Central memory CD8-positive, alpha-beta T cell (primary cell): ENCODE measurements around the gene GABRR2.
"Not testable (repeated sequence)": the region's sequence is repeated elsewhere in the genome, so short reads cannot be mapped to it uniquely, and the experiment has no call there.

Experiments used
- ATAC-seq: fragments of 150-1000 bp; cut with Tn5 transposase; replicated peaks from 2 replicates; pipeline ENCODE4 v1.10.0; 2022; ENCODE audit warnings: mild to moderate bottlenecking, moderate FRiP score, moderate number of reproducible peaks; ENCODE audit not compliant: poor library complexity, severe bottlenecking; ENCODE audit errors: extremely low read depth
- DNase-seq, 2 donors: peaks; one replicate each; pipeline ENCODE4 v3.0.0; 2021; ENCODE audit warnings: low spot score in 2 of 2
- H3K27ac Mint-ChIP-seq: one replicate; pipeline ENCODE4 v1.8.0; 2022; ENCODE audit warnings: low read depth, mild to moderate bottlenecking, moderate library complexity, mixed read lengths
- H3K27me3 Mint-ChIP-seq: one replicate; pipeline ENCODE4 v1.8.0; 2022; ENCODE audit warnings: mixed read lengths
- H3K36me3 Mint-ChIP-seq: one replicate; pipeline ENCODE4 v1.8.0; 2022; ENCODE audit warnings: mild to moderate bottlenecking, moderate library complexity, mixed read lengths; ENCODE audit not compliant: insufficient read depth
- H3K4me1 Mint-ChIP-seq: one replicate; pipeline ENCODE4 v1.8.0; 2022; ENCODE audit warnings: mixed read lengths
- H3K4me3 Mint-ChIP-seq: one replicate; pipeline ENCODE4 v1.8.0; 2022; ENCODE audit warnings: mild to moderate bottlenecking, moderate library complexity, mixed read lengths
- H3K9me3 Mint-ChIP-seq: one replicate; pipeline ENCODE4 v1.8.0; 2022; ENCODE audit warnings: mixed read lengths

GABRR2 gene

GRCh38 chr6:89242574-89243330, 72.3 kb downstream of the GABRR2 start:
- no peak for DNase-seq
- ATAC-seq, result no peak
- no peak overlapping the region for H3K27ac Mint-ChIP-seq
- peaks cover 32% of the 10 kb centered on the region for H3K27me3 Mint-ChIP-seq
- H3K9me3 Mint-ChIP-seq, result no peaks in the 10 kb centered on the region
- no peaks in the 10 kb centered on the region for H3K36me3 Mint-ChIP-seq
- H3K4me3 Mint-ChIP-seq, result no peak overlapping the region
- H3K4me1 Mint-ChIP-seq, result peaks cover 20% of the 10 kb centered on the region

- Mint-ChIP-seq H3K9me3 (no peaks in the 10 kb centered on the region), H3K27me3 (peaks cover 35% of the 10 kb centered on the region), H3K4me1 (peaks cover 20% of the 10 kb centered on the region), H3K27ac (no peak overlapping the region), H3K4me3 (no peak overlapping the region), H3K36me3 (no peaks in the 10 kb centered on the region)
- DNase-seq (no peak), ATAC-seq (peak; percentile 76)
Measured at GRCh38 chr6:89239338-89239737, 75.8 kb downstream of the GABRR2 start.

- H3K4me1 Mint-ChIP-seq, result peaks cover 20% of the 10 kb centered on the region
- ATAC-seq (no peak), DNase-seq (no peak)
- H3K36me3 Mint-ChIP-seq, result no peaks in the 10 kb centered on the region
- H3K27me3 Mint-ChIP-seq, result peaks cover 55% of the 10 kb centered on the region
- no peak overlapping the region for H3K27ac Mint-ChIP-seq
- H3K9me3 Mint-ChIP-seq, result no peaks in the 10 kb centered on the region
- no peak overlapping the region for H3K4me3 Mint-ChIP-seq
Measured at GRCh38 chr6:89237158-89237557, 77.9 kb downstream of the GABRR2 start.

DNA sequence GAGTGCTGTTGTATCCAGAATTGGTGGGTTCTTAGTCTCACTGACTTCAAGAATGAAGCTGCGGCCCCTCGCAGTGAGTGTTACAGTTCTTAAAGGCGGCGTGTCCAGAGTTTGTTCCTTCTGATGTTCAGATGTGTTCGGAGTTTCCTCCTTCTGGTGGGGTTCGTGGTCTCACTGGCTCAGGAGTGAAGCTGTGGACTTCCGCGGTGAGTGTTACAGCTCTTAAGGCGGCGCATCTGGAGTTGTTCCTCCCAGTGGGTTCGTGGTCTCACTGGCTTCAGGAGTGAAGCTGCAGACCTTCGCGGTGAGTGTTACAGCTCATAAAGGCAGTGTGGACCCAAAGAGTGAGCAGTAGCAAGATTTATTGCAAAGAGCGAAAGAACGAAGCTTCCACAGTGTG, 81.5 kb downstream of the GABRR2 start:
- peaks cover 67% of the 10 kb centered on the region for H3K27me3 Mint-ChIP-seq
- H3K4me3 Mint-ChIP-seq, result peak overlapping the region; percentile 71
- not testable (repeated sequence) for DNase-seq, ATAC-seq, H3K27ac Mint-ChIP-seq, H3K36me3 Mint-ChIP-seq, H3K9me3 Mint-ChIP-seq, H3K4me1 Mint-ChIP-seq

DNA sequence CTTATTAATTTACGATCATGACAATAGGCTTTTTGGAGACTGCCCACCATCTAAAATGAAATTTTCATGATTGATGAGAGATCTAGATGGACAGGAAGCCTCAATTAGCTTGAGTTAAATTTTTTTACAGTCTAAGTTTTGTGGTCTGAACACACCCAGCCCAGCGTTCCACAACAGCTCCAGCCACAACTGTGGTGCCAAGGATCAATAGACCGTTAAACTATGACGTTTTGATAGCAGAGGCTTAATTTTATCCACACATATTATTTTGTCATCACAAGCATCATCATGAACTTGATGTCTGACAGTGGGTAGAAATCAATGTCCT, 92.4 kb downstream of the GABRR2 start:
- H3K27ac Mint-ChIP-seq, result no peak overlapping the region
- peaks cover 2% of the 10 kb centered on the region for H3K36me3 Mint-ChIP-seq
- peaks cover 21% of the 10 kb centered on the region for H3K27me3 Mint-ChIP-seq
- no peak overlapping the region for H3K4me3 Mint-ChIP-seq
- ATAC-seq, result no peak
- no peak for DNase-seq
- no peaks in the 10 kb centered on the region for H3K9me3 Mint-ChIP-seq
- no peaks in the 10 kb centered on the region for H3K4me1 Mint-ChIP-seq

DNA sequence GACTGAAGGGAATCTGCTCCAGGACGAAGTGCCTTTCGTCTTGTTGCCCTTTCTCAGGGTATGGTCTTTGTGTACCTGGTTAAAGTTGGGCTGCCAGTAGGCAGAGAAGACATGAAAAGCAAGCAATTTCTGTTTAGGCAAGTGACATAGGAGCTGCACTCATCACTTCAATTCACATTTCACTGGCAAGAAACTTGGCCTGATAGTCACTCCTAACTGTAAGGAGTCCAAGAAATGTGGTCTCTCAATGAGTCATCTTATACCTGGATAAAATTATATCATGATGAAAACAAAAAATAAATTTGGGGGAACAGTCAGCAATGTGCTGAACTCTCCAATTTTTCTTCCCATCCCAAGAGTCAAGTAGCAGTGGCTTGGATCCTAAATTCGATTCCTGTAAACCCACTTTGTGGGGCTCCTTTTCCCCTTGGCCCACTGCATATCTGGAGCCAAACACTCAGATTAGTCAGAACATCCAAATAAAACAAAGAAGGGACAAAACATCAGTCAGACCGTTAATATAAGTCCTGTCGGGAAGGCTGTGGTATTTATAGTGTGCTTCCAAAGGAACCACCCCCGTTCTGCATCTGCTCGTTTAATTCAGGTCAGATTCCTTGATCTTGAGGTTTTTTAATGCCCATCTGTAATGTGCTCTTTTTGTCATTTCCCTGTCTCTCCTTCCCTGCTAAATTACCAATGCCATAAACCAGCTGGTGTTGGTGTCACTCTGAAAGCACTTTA, 93.0 kb downstream of the GABRR2 start:
- ATAC-seq (no peak), DNase-seq (no peak)
- H3K36me3 Mint-ChIP-seq, result peaks cover 2% of the 10 kb centered on the region
- H3K9me3 Mint-ChIP-seq, result no peaks in the 10 kb centered on the region
- H3K27ac Mint-ChIP-seq, result no peak overlapping the region
- H3K4me1 Mint-ChIP-seq, result no peaks in the 10 kb centered on the region
- no peak overlapping the region for H3K4me3 Mint-ChIP-seq
- H3K27me3 Mint-ChIP-seq, result peaks cover 26% of the 10 kb centered on the region

GRCh38 chr6:89221129-89221528, 94.0 kb downstream of the GABRR2 start:
- Mint-ChIP-seq H3K36me3 (peaks cover 2% of the 10 kb centered on the region), H3K4me3 (no peak overlapping the region), H3K27ac (no peak overlapping the region), H3K27me3 (peaks cover 28% of the 10 kb centered on the region), H3K9me3 (no peaks in the 10 kb centered on the region), H3K4me1 (no peaks in the 10 kb centered on the region)
- ATAC-seq (no peak), DNase-seq (no peak)

GRCh38 chr6:89217299-89217910, 97.7 kb downstream of the GABRR2 start, which contains the start of gene GABRR1:
TSS of gene GABRR1 (minus strand) at chr6:89217358. CDS start at chr6:89217322, 36 bp downstream.
- DNase-seq, result no peak
- H3K4me1 Mint-ChIP-seq, result no peaks in the 10 kb centered on the region
- H3K9me3 Mint-ChIP-seq, result no peaks in the 10 kb centered on the region
- peaks cover 23% of the 10 kb centered on the region for H3K27me3 Mint-ChIP-seq
- H3K27ac Mint-ChIP-seq, result no peak within 1 kb of the TSS
- no peak for ATAC-seq
- no peaks in the 10 kb centered on the region for H3K36me3 Mint-ChIP-seq
- no peak within 1 kb of the TSS for H3K4me3 Mint-ChIP-seq

GRCh38 chr6:89216411-89216810, 98.7 kb downstream of the GABRR2 start:
- no peaks in the 10 kb centered on the region for H3K36me3 Mint-ChIP-seq
- no peak overlapping the region for H3K4me3 Mint-ChIP-seq
- H3K27ac Mint-ChIP-seq, result no peak overlapping the region
- no peak for DNase-seq
- H3K27me3 Mint-ChIP-seq, result peaks cover 33% of the 10 kb centered on the region
- no peaks in the 10 kb centered on the region for H3K4me1 Mint-ChIP-seq
- no peaks in the 10 kb centered on the region for H3K9me3 Mint-ChIP-seq
- ATAC-seq, result no peak

GRCh38 chr6:89215391-89215790, 99.7 kb downstream of the GABRR2 start:
- Mint-ChIP-seq H3K9me3 (no peaks in the 10 kb centered on the region), H3K27ac (no peak overlapping the region), H3K4me3 (no peak overlapping the region), H3K4me1 (no peaks in the 10 kb centered on the region), H3K36me3 (no peaks in the 10 kb centered on the region), H3K27me3 (peaks cover 43% of the 10 kb centered on the region)
- no peak for ATAC-seq
- DNase-seq, result no peak

GRCh38 chr6:89214197-89214596, 100.9 kb downstream of the GABRR2 start:
- no peak for ATAC-seq
- no peaks in the 10 kb centered on the region for H3K9me3 Mint-ChIP-seq
- H3K27me3 Mint-ChIP-seq, result peaks cover 45% of the 10 kb centered on the region
- no peak overlapping the region for H3K4me3 Mint-ChIP-seq
- H3K27ac Mint-ChIP-seq, result no peak overlapping the region
- no peaks in the 10 kb centered on the region for H3K4me1 Mint-ChIP-seq
- no peak for DNase-seq
- H3K36me3 Mint-ChIP-seq, result no peaks in the 10 kb centered on the region

DNA sequence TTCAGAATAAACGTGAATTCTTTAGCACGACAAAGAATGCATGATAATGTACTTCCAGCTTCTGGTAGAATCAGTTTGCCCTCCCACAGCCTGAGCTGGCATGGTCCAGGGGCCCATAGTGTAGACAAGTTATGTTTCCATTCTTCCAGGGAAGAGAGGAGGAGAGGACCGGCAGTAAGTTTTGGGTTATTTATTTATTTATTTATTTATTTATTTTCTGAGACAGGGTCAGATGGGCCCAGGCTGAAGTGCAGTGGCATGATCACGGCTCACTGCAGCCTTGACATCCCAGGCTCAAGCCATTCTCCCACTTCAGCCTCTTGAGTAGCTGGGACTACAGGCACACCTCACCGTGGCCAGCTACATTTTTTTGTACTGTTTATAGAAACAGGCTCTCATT, 102.6 kb downstream of the GABRR2 start:
- no peak overlapping the region for H3K27ac Mint-ChIP-seq
- H3K4me3 Mint-ChIP-seq, result no peak overlapping the region
- H3K9me3 Mint-ChIP-seq, result no peaks in the 10 kb centered on the region
- no peaks in the 10 kb centered on the region for H3K36me3 Mint-ChIP-seq
- no peaks in the 10 kb centered on the region for H3K4me1 Mint-ChIP-seq
- ATAC-seq (no peak), DNase-seq (no peak)
- H3K27me3 Mint-ChIP-seq, result peaks cover 31% of the 10 kb centered on the region

DNA sequence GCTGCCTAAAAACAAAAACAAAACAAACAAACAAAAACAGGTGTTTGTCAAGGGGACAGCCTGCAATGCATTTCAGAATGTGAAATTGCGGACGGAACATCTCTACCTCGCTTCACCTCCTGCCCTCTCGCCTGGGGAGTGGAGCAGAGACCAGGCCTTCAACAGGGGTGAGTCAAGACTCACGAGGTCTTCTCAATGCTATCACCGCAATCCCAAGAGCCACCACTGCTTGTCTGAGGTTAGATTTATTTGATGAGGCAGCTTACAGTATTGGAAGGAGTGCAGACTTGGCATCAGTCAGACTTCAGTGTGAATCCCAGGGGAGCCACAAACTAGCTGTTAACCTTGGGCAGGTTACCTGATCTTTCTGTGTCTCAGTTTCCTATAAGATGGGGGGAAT, 105.6 kb downstream of the GABRR2 start:
- no peak for DNase-seq
- Mint-ChIP-seq H3K9me3 (no peaks in the 10 kb centered on the region), H3K27me3 (peaks cover 26% of the 10 kb centered on the region), H3K27ac (no peak overlapping the region), H3K4me1 (no peaks in the 10 kb centered on the region), H3K36me3 (no peaks in the 10 kb centered on the region), H3K4me3 (no peak overlapping the region)
- no peak for ATAC-seq
